ENCODE data around the gene ASAH2B.

Gene ASAH2B

GRCh38 chr10:50798297-50798696 is 58.6 kb downstream of the ASAH2B start:
- DNase-seq (ENCODE audit: low read depth, low spot score), result no peak

- no peak for DNase-seq (ENCODE audit: low read depth, low spot score)
These were observed 59.9 kb downstream of the ASAH2B start for GRCh38 chr10:50799595-50799994.

DNA sequence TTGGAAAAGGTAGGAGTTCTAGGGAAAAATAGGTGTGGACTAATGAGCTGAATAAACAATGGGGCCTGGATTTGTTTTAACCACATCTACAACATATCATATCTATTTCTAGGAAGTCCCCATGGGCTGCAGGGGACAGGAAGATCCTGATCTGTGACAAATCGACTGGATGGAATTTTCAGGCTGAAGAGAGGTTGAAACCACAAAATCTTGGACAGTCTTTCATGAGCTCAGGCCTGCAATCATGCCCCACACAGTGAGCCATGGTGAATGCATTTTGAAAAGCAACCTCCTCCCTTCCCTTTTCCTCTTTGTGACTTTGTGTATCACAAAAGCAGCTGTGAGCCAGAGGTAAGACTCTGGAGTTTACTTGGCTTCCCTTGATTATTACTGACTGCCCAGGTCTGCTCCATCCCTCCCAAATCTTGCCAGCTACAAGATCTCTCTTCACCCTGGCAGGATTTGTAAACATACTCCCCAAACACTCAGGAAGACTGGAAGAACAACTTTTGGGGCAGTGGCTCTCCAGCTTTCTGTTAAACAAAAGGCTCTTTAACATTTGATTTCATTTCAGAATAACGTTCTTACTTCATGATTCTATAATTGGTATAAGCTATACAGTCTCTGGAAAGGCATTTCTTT is 66.4 kb downstream of the ASAH2B start:
- no peak for DNase-seq (ENCODE audit: low read depth, low spot score)

- no peak for DNase-seq (ENCODE audit: low read depth, low spot score)
These were observed 68.4 kb downstream of the ASAH2B start for GRCh38 chr10:50807851-50808776.

All from iPS DF 19.7 (cell line).